Nephron (organoid): ENCODE results near the gene OR10H1.

Experiments
- H3K27ac Mint-ChIP-seq, 3 experiments: 2 replicates each; pipeline ENCODE4 v1.8.0; 2020; ENCODE audit warnings: mixed read lengths in 3 of 3, mild to moderate bottlenecking in 2 of 3, moderate library complexity in 1 of 3
- H3K27me3 Mint-ChIP-seq: 2 replicates; pipeline ENCODE4 v1.8.0; 2021; ENCODE audit warnings: low read depth, mild to moderate bottlenecking, moderate library complexity, mixed read lengths
- H3K36me3 Mint-ChIP-seq: 2 replicates; pipeline ENCODE4 v1.8.0; 2020; ENCODE audit warnings: low read depth, mixed read lengths
- H3K4me1 Mint-ChIP-seq: 2 replicates; pipeline ENCODE4 v1.8.0; 2020; ENCODE audit warnings: mixed read lengths
- H3K4me3 Mint-ChIP-seq, 3 experiments: 2 replicates each; pipeline ENCODE4 v1.8.0; 2020; ENCODE audit warnings: mild to moderate bottlenecking in 3 of 3, mixed read lengths in 3 of 3, moderate library complexity in 2 of 3
- H3K9me3 Mint-ChIP-seq: 2 replicates; pipeline ENCODE4 v1.8.0; 2020; ENCODE audit warnings: mixed read lengths
- CTCF ChIP-seq, 3 experiments: fragments of 200-600 bp; sonication (generic); IDR thresholded peaks; one replicate each; pipeline ENCODE4 v1.5.0; 2021; ENCODE audit warnings: antibody characterized with exemption in 3 of 3; ENCODE audit not compliant: unreplicated experiment in 3 of 3

OR10H1 gene

DNA sequence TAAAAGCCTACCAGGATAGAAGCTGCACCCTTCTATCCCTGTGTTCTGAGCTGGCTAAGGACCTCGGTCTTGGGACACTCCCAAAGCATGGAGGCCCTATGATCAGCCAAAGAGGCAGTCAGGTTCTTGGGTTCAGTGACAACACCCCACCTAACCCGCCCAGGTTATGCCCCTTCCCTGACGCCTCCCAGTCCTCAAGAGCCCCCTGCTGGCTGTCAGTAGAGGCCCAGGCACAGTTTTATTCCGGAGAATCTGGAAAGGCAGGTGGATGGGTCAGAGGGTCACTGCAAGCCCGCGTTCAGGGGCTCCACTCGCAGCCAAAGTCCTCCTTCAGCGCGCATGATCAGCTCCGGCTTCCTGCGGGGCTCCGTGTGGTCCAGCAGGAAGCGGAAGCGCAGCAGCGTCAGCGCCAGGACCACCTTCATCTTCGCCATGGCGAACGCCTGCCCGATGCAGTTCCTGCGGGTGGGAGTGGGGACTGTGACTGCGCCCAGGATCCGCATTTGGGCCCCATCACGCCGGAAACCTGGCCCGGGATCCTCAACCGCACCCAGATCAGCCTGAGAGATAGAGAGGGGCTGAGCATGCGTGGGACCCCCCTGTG is 55.4 kb downstream of the OR10H1 start:
- no peaks in the 10 kb centered on the region for H3K27me3 Mint-ChIP-seq
- H3K27ac Mint-ChIP-seq = no peak overlapping the region
- no peak overlapping the region for H3K4me3 Mint-ChIP-seq
- H3K36me3 Mint-ChIP-seq = no peaks in the 10 kb centered on the region
- TF ChIP-seq CTCF (IDR thresholded peaks at IDR 0.05; ENCODE audit: unreplicated experiment in 3 of 3) = no peak
- no peaks in the 10 kb centered on the region for H3K4me1 Mint-ChIP-seq
- H3K9me3 Mint-ChIP-seq = peaks cover 32% of the 10 kb centered on the region

- TF ChIP-seq CTCF (IDR thresholded peaks at IDR 0.05; ENCODE audit: unreplicated experiment in 3 of 3) = no peak
- H3K4me1 Mint-ChIP-seq = no peaks in the 10 kb centered on the region
- no peaks in the 10 kb centered on the region for H3K27me3 Mint-ChIP-seq
- no peak overlapping the region for H3K27ac Mint-ChIP-seq
- peaks cover 29% of the 10 kb centered on the region for H3K9me3 Mint-ChIP-seq
- no peak overlapping the region for H3K4me3 Mint-ChIP-seq
- no peaks in the 10 kb centered on the region for H3K36me3 Mint-ChIP-seq
These were observed 57.1 kb downstream of the OR10H1 start for GRCh38 chr19:15758379-15758778.
